Measurements from ENCODE around the gene TOB1.
"Not testable (repeated sequence)": the region's sequence is repeated elsewhere in the genome, so short reads cannot be mapped to it uniquely, and the experiment has no call there.

TOB1 gene

GRCh38 chr17:50898369-50899004 is 32.3 kb upstream of the TOB1 start:
- no peak for DNase-seq (ENCODE audit: extremely low read depth in 1 of 2, low read depth in 1 of 2)

GRCh38 chr17:50894513-50894912 is 28.4 kb upstream of the TOB1 start:
- not testable (repeated sequence) for DNase-seq (ENCODE audit: extremely low read depth in 1 of 2, low read depth in 1 of 2)

- no peak for DNase-seq (ENCODE audit: extremely low read depth in 1 of 2, low read depth in 1 of 2)
These were observed 27.2 kb upstream of the TOB1 start for GRCh38 chr17:50893183-50893993.

GRCh38 chr17:50892101-50892776 is 26.1 kb upstream of the TOB1 start:
- no peak for DNase-seq (ENCODE audit: extremely low read depth in 1 of 2, low read depth in 1 of 2)

- DNase-seq (ENCODE audit: extremely low read depth in 1 of 2, low read depth in 1 of 2): no peak
These were observed 25.4 kb upstream of the TOB1 start for GRCh38 chr17:50891577-50891989.

GRCh38 chr17:50890675-50891516 is 24.7 kb upstream of the TOB1 start:
- DNase-seq (ENCODE audit: extremely low read depth in 1 of 2, low read depth in 1 of 2): no peak

- no peak for DNase-seq (ENCODE audit: extremely low read depth in 1 of 2, low read depth in 1 of 2)
These were observed 23.5 kb upstream of the TOB1 start for GRCh38 chr17:50889528-50890118.

- DNase-seq (ENCODE audit: extremely low read depth in 1 of 2, low read depth in 1 of 2): no peak
These were observed 21.6 kb upstream of the TOB1 start for GRCh38 chr17:50887705-50888245.

GRCh38 chr17:50884439-50885311 is 18.5 kb upstream of the TOB1 start:
- no peak for DNase-seq (ENCODE audit: extremely low read depth in 1 of 2, low read depth in 1 of 2)

- DNase-seq (ENCODE audit: extremely low read depth in 1 of 2, low read depth in 1 of 2): no peak
These were observed 17.8 kb upstream of the TOB1 start for GRCh38 chr17:50883850-50884438.

GRCh38 chr17:50882851-50883250 is 16.7 kb upstream of the TOB1 start:
- no peak for DNase-seq (ENCODE audit: extremely low read depth in 1 of 2, low read depth in 1 of 2)

- no peak for DNase-seq (ENCODE audit: extremely low read depth in 1 of 2, low read depth in 1 of 2)
These were observed 15.0 kb upstream of the TOB1 start for GRCh38 chr17:50881182-50881581.

GRCh38 chr17:50879086-50879485 is 12.9 kb upstream of the TOB1 start:
- DNase-seq (ENCODE audit: extremely low read depth in 1 of 2, low read depth in 1 of 2): no peak

- DNase-seq (ENCODE audit: extremely low read depth in 1 of 2, low read depth in 1 of 2): no peak
These were observed 11.7 kb upstream of the TOB1 start for GRCh38 chr17:50877838-50878237.

GRCh38 chr17:50877042-50877441 is 10.9 kb upstream of the TOB1 start:
- not testable (repeated sequence) for DNase-seq (ENCODE audit: extremely low read depth in 1 of 2, low read depth in 1 of 2)

GRCh38 chr17:50875074-50875473 is 8.9 kb upstream of the TOB1 start:
- no peak for DNase-seq (ENCODE audit: extremely low read depth in 1 of 2, low read depth in 1 of 2)

GRCh38 chr17:50872710-50873424 is 6.7 kb upstream of the TOB1 start:
- DNase-seq (ENCODE audit: extremely low read depth in 1 of 2, low read depth in 1 of 2): peak in 1 of 2 donors; percentile 54

GRCh38 chr17:50871898-50872297 is 5.7 kb upstream of the TOB1 start:
- no peak for DNase-seq (ENCODE audit: extremely low read depth in 1 of 2, low read depth in 1 of 2)

Data from stimulated activated CD8-positive, alpha-beta memory T cell treated with anti-CD3 and anti-CD28 coated beads, Interleukin-7, amount 100 ng/mL, for 48 hours (primary cell).